Chondrocyte (in vitro differentiated cells): Measurements from ENCODE around the gene BCAR3. TPM values are rescaled to one million over a fixed set of nuclear protein-coding genes. Genes with fewer than 3 reads are reported as not detected.
"Not testable (repeated sequence)": the region's sequence is repeated elsewhere in the genome, so short reads cannot be mapped to it uniquely, and the experiment has no call there.

Experiments used
- DNase-seq: peaks from one replicate; pipeline ENCODE4 v3.0.0; 2021; ENCODE audit warnings: mixed read lengths, low spot score
- H3K27ac Mint-ChIP-seq: one replicate; pipeline ENCODE4 v1.8.0; 2021; ENCODE audit warnings: mild to moderate bottlenecking, moderate library complexity, mixed read lengths; ENCODE audit not compliant: unreplicated experiment
- H3K27me3 Mint-ChIP-seq: 2 replicates; pipeline ENCODE4 v1.8.0; 2021; ENCODE audit warnings: low read depth, mixed read lengths
- H3K36me3 Mint-ChIP-seq: 2 replicates; pipeline ENCODE4 v1.8.0; 2021; ENCODE audit warnings: low read depth, mixed read lengths
- H3K4me1 Mint-ChIP-seq: 2 replicates; pipeline ENCODE4 v1.8.0; 2021; ENCODE audit warnings: low read depth, mild to moderate bottlenecking, mixed read lengths
- H3K4me3 Mint-ChIP-seq: one replicate; pipeline ENCODE4 v1.8.0; 2021; ENCODE audit warnings: mild to moderate bottlenecking, moderate library complexity, mixed read lengths; ENCODE audit not compliant: unreplicated experiment
- H3K9me3 Mint-ChIP-seq: 2 replicates; pipeline ENCODE4 v1.8.0; 2021; ENCODE audit warnings: low read depth, mixed read lengths
- total RNA-seq: library from RNA; stranded (reverse); gene quantifications from 3 replicates; pipeline ENCODE4 v1.2.1, GENCODE V29; 2021
- TF ChIP-seq, protein P1 (sequence below): fragments of 200-600 bp; sonication (generic); IDR thresholded peaks from 2 replicates; pipeline ENCODE4 v1.5.0; 2021; ENCODE audit warnings: antibody characterized with exemption, mild to moderate bottlenecking, moderate library complexity

The BCAR3 gene
- total RNA-seq, 1 donor from 2014 or later = 18.5 TPM

DNA sequence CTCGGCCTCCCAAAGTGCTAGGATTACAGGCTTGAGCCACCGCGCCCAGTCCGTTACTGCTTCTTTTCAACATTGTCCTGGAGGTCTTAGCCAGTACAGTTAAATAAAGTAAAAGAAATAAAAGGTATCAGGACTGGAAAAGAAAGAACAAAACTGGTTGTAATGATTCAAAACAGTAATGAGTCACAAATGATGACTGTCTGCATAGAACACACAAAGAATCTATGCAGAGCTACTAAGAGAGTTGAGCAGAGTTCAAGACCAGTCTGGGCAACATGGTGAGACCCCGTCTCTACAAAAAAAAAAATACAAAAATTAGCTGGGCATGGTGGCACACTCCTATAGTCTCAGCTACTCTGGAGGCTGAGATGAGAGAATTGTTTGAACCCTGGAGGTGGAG, 23.4 kb downstream of the BCAR3 start:
- Mint-ChIP-seq H3K27ac (no peak overlapping the region), H3K9me3 (no peaks in the 10 kb centered on the region), H3K4me3 (no peak overlapping the region), H3K27me3 (no peaks in the 10 kb centered on the region), H3K36me3 (peaks cover 4% of the 10 kb centered on the region), H3K4me1 (peaks cover 43% of the 10 kb centered on the region)
- TF ChIP-seq, protein P1, sequence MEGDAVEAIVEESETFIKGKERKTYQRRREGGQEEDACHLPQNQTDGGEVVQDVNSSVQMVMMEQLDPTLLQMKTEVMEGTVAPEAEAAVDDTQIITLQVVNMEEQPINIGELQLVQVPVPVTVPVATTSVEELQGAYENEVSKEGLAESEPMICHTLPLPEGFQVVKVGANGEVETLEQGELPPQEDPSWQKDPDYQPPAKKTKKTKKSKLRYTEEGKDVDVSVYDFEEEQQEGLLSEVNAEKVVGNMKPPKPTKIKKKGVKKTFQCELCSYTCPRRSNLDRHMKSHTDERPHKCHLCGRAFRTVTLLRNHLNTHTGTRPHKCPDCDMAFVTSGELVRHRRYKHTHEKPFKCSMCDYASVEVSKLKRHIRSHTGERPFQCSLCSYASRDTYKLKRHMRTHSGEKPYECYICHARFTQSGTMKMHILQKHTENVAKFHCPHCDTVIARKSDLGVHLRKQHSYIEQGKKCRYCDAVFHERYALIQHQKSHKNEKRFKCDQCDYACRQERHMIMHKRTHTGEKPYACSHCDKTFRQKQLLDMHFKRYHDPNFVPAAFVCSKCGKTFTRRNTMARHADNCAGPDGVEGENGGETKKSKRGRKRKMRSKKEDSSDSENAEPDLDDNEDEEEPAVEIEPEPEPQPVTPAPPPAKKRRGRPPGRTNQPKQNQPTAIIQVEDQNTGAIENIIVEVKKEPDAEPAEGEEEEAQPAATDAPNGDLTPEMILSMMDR = no peak
- no peak for DNase-seq

DNA sequence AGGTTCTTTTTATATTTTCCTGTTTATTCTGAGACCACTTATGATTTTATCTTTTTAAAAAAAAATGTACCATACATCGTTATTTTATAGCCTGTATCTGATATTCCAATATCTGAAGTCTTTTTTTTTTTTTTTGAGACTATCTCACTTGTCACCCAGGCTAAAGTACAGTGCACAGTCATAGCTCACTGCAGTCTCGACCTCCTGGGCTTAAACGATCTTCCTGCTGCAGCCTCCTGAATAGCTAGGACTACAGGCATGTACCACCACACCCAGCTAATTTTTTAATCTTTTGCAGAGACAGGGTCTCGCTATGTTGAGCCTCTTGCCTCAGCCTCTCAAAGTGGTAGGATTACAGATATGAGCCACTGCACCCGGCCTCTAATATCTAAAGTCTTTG, 25.1 kb downstream of the BCAR3 start:
- Mint-ChIP-seq H3K4me1 (peaks cover 26% of the 10 kb centered on the region), H3K36me3 (peaks cover 4% of the 10 kb centered on the region), H3K4me3 (no peak overlapping the region), H3K27ac (peak overlapping the region; percentile 8), H3K9me3 (no peaks in the 10 kb centered on the region), H3K27me3 (no peaks in the 10 kb centered on the region)
- TF ChIP-seq, protein P1 = no peak
- no peak for DNase-seq

DNA sequence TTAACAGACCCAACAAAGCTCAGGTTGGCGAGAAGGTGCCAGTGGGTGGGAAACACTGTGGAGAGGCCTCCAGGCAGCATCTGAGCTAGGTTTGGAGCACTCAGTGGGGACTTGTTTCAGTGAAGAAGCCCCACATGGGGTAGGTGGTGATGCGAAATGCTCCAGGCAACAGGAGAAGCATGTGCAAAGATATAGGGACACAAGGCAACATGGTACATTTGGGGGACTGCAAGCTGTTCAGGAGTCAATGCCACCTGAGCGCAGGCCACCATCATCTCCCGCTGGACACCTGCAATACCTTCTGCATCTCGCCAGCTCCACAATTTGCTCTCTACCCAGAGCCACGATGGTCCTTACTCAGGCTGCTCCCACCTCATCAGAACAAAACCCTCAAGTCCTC, 28.0 kb downstream of the BCAR3 start:
- Mint-ChIP-seq H3K27ac (no peak overlapping the region), H3K9me3 (no peaks in the 10 kb centered on the region), H3K36me3 (peaks cover 4% of the 10 kb centered on the region), H3K4me3 (no peak overlapping the region), H3K27me3 (no peaks in the 10 kb centered on the region), H3K4me1 (peaks cover 15% of the 10 kb centered on the region)
- DNase-seq = no peak
- TF ChIP-seq, protein P1 = no peak

DNA sequence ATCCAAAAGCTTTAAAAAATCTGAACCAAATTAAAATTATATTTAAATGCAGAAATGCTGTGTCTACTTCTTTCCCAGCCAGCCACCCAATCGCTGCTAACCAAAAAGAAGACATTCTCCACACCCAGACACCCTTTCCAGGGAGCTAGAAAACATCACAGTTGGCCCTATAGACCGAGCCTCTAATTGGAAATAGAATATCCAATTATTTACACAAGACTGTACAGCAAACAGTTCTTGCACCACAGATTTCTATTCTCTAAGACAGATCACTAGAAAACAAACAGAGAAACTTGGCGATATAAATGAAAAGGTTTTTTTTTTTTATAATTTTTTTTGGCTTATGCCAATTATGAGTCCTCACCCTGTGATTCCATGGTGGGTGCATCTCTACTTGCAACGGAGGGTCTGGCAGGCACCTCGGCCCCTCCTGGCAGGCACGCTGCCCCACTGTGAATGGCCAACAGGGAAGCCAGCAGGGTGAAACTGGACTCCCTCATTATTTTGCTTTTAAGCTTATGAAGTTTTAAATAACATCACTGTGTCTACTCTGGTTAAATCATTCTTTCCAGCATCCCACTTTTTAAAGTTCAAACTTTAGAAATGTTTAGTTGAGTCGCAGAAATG, 29.2 kb downstream of the BCAR3 start:
- Mint-ChIP-seq H3K4me3 (no peak overlapping the region), H3K4me1 (peaks cover 12% of the 10 kb centered on the region), H3K9me3 (no peaks in the 10 kb centered on the region), H3K36me3 (peaks cover 4% of the 10 kb centered on the region), H3K27ac (no peak overlapping the region), H3K27me3 (no peaks in the 10 kb centered on the region)
- no peak for DNase-seq
- TF ChIP-seq, protein P1 = no peak

DNA sequence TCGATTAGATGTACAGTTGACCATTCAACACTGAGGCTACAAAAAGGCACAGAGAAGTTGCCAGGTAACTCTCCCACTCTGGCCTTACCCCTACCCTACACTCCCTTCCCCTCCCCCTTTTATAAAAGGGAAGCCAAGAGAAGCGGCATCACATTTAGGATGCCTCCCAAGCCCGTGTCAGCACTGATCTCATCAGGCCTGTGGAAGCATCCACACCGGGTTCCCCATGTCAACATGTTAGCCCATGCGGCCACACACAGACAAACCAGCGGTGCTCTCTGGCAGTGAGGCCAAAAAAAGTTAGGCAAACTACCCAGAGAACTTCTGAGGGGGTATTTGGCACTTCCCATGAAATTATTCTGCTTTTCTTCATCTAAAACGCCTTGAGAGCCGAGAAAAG, 29.9 kb downstream of the BCAR3 start:
- H3K36me3 Mint-ChIP-seq = peaks cover 4% of the 10 kb centered on the region
- H3K4me1 Mint-ChIP-seq = peaks cover 12% of the 10 kb centered on the region
- TF ChIP-seq, protein P1 = no peak
- no peaks in the 10 kb centered on the region for H3K9me3 Mint-ChIP-seq
- no peak overlapping the region for H3K27ac Mint-ChIP-seq
- no peak for DNase-seq
- H3K4me3 Mint-ChIP-seq = no peak overlapping the region
- no peaks in the 10 kb centered on the region for H3K27me3 Mint-ChIP-seq

DNA sequence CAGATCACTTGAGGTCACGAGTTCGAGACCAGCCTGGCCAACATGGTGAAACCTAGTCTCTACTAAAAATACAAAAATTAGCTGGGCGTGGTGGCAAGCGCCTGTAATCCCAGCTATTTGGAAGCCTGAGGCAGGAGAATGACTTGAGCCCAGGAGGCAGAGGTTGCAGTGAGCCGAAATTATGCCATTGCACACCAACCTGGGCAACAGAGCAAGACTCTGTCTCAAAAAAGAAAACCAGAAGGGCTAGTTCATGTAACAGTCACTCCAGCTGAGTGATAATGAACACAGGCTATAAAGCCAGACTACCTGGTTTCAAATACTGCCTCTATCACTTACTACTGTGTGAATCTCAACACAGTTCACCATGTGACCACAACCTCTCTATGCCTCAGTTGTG, 31.5 kb downstream of the BCAR3 start:
- H3K36me3 Mint-ChIP-seq, H3K9me3 Mint-ChIP-seq, H3K27ac Mint-ChIP-seq, DNase-seq, H3K4me1 Mint-ChIP-seq, H3K27me3 Mint-ChIP-seq, H3K4me3 Mint-ChIP-seq: not testable (repeated sequence)
